8988T (cell line): ENCODE measurements around the gene TOPAZ1.

Source experiments
- DNase-seq: peaks from one replicate; pipeline ENCODE4 v3.0.0; 2011

The TOPAZ1 gene

GRCh38 chr3:44241706-44242105, at the start of gene TOPAZ1:
TSS of gene TOPAZ1 (plus strand) at chr3:44241886. CDS start at chr3:44242054, 168 bp downstream.
- DNase-seq: no peak

- peak; percentile 51 for DNase-seq
Measured at GRCh38 chr3:44198284-44199269, 43.1 kb upstream of the TOPAZ1 start.

- DNase-seq: no peak
Measured at GRCh38 chr3:44206261-44206660, 35.4 kb upstream of the TOPAZ1 start.

- no peak for DNase-seq
Measured at GRCh38 chr3:44206862-44207652, 34.6 kb upstream of the TOPAZ1 start.

DNA sequence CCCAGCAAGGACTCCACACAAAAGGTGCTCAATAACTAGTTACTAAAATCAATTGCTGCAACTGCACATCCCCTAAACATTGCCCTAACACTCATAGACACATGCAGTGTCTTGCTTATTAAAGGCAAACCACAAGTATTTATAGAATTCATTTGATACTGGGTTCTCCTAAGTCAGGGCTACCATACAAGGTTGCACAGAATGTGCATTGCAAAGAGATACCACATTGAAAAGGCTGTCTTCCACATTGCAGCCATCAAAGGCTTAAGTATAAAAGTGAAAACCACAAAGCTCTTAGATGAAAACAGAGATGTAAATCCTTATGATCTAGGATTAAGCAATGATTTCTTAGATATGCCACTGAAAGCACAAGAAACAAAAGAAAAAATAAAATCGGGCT, 33.6 kb upstream of the TOPAZ1 start:
- DNase-seq: no peak

DNA sequence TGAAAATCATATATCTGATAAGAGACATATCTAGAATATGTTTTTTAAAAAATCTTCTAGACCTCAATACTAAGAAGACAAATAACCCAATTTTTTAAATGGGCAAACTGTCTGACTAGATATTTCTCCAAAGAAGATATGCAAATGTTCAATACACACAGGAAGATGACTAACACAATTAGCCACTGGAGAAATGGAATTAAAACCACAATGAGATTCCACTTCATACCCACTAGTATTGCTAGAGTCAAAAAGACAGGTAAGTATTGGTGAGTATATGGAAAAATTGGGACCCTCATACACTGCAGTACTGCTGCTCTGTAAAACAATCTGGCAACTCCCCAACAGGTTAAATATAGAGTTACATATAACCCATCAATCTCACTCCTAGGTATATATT, 33.1 kb upstream of the TOPAZ1 start:
- no peak for DNase-seq

- no peak for DNase-seq
Measured at GRCh38 chr3:44210967-44211366, 30.7 kb upstream of the TOPAZ1 start.

DNA sequence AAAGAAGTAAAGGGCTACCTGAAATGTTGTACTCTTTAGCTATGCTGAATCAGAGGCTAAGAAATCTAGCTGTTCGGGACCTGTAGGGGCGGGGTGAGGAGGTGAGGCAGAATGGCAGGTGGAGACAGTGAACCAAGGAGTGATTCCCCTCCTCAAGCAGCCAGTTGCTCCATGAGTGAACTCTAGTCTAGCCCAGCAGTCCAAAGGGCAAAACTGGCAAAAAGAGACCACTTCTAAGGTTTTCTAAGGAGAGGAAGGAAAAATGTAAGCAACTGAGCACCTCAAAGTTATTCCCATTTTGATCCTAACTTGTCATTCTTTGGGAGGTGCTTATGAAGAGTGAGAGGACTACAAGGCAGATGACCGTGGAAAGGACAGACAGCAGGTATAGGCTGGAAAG, 19.3 kb upstream of the TOPAZ1 start:
- DNase-seq: no peak

GRCh38 chr3:44223299-44223698, 18.4 kb upstream of the TOPAZ1 start:
- no peak for DNase-seq

GRCh38 chr3:44224131-44224530, 17.6 kb upstream of the TOPAZ1 start:
- no peak for DNase-seq

- DNase-seq: no peak
Measured at GRCh38 chr3:44226573-44226972, 15.1 kb upstream of the TOPAZ1 start.

GRCh38 chr3:44227632-44228031, 14.1 kb upstream of the TOPAZ1 start:
- DNase-seq: no peak

- no peak for DNase-seq
Measured at GRCh38 chr3:44228900-44229299, 12.8 kb upstream of the TOPAZ1 start.

GRCh38 chr3:44232407-44232806, 9.3 kb upstream of the TOPAZ1 start:
- no peak for DNase-seq

DNA sequence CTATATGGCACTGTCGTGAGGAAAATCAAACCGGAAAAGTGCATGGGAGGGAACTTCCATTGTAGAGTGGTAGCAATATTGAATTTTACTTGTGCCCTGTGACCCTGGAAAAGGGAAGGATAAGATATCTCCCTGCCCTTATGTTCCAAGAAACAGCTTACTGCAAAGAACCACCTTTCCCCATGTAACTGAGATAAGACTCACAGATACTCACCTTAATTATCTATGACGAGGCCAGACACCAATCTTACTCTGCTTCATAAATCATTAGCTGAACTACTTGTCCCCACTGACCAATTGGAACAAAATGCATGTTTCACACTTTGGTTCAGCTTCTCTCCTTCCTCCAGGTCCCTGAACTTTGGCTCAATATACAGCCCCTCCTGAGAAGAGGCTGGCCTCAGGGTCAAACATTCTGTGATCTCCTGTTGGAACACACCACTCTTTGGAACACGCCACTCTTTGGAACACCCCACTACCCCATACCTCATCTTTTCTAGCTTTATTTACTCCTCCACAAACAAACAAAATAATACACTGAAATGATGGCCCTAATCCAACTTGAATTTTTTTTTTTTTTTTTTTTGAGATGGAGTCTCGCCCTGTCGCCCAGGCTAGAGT, 6.9 kb upstream of the TOPAZ1 start:
- no peak for DNase-seq

GRCh38 chr3:44235604-44236484, 5.8 kb upstream of the TOPAZ1 start:
- peak; percentile 47 for DNase-seq

GRCh38 chr3:44236485-44236908, 5.2 kb upstream of the TOPAZ1 start:
- DNase-seq: no peak

GRCh38 chr3:44237161-44237560, 4.5 kb upstream of the TOPAZ1 start:
- DNase-seq: no peak

DNA sequence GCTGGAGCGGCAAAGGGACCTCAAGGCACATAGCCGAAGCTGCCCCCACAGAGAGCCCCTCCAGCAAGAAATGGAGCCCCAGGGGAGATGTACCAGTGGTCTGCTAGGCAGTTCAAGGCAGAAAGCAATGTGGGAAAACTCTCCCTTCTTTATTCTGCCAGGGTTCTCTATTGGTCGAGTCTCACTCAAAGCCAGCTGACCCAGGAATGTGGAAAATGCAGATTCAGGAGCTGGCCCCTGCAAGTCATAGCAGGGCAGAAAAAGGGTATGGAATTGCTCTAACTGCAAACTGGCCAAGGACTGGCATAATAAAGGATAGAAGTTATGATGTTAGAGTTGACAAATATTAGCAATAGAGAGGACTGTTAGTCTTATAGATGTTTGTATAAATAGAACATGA, 4.0 kb upstream of the TOPAZ1 start:
- DNase-seq: no peak

DNA sequence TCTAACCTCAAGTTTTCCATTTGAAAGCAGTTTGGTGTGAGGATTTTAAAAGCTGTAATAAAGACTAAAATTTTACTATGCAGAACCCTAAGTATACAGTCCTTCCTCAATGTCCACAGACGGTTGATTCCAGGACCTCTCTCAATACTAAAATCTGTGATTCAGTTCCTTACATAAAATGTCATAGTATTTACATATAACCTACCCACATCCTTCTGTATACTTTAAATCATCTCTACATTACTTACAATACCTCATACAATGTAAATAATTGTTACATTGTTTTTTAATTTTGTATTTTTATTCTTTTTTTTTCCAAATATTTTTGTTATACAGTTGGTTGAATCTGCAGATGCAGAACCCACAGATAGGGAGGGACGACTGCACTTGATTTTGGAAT, 2.8 kb upstream of the TOPAZ1 start:
- no peak for DNase-seq

- no peak for DNase-seq
Measured at GRCh38 chr3:44240061-44240460, 1.6 kb upstream of the TOPAZ1 start.

DNA sequence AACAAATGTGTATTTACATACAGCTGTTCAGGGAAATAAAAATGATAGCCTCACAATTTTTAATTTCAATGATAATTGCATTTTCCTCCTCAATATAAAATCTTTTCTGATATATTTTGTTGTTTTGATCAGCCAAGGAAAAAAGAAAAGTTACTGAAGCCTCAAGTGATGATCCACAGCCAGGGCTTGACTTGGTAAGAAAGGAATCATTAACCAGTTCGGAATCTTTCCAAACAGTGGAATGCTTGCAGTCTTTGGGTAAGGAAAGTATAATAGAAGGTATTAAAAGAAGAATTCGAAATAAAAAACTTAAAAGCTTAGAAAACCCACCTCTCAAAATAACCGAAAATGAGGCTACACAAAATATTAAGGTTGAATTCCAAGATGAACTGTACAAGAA, 1.0 kb downstream of the TOPAZ1 start:
- DNase-seq: no peak
